Measurements from ENCODE around the gene KCNG2.

- TF ChIP-seq, protein P1, sequence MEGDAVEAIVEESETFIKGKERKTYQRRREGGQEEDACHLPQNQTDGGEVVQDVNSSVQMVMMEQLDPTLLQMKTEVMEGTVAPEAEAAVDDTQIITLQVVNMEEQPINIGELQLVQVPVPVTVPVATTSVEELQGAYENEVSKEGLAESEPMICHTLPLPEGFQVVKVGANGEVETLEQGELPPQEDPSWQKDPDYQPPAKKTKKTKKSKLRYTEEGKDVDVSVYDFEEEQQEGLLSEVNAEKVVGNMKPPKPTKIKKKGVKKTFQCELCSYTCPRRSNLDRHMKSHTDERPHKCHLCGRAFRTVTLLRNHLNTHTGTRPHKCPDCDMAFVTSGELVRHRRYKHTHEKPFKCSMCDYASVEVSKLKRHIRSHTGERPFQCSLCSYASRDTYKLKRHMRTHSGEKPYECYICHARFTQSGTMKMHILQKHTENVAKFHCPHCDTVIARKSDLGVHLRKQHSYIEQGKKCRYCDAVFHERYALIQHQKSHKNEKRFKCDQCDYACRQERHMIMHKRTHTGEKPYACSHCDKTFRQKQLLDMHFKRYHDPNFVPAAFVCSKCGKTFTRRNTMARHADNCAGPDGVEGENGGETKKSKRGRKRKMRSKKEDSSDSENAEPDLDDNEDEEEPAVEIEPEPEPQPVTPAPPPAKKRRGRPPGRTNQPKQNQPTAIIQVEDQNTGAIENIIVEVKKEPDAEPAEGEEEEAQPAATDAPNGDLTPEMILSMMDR (IDR thresholded peaks at IDR 0.05): no peak
- no peak for TF ChIP-seq EZH2 (IDR thresholded peaks at IDR 0.05; ENCODE audit: borderline replicate concordance, insufficient read depth, low read depth, low read length, poor library complexity, severe bottlenecking)
Observed at GRCh38 chr18:79898952-79899608, 101.3 kb downstream of the KCNG2 start.
